Omental fat pad (tissue), 4 donors: ENCODE data around the gene CSHL1. TPM values are rescaled to one million over a fixed set of nuclear protein-coding genes. Genes with fewer than 3 reads are reported as not detected.

Experiments used
- ATAC-seq: fragments of 150-250 bp; one replicate; pipeline ENCODE4 v1.9.1; 2016; ENCODE audit warnings: mild to moderate bottlenecking, moderate library complexity; ENCODE audit not compliant: low FRiP score
- DNase-seq: peaks from one replicate; pipeline ENCODE4 v3.0.0-alpha.2; 2019; ENCODE audit warnings: low spot score
- CTCF ChIP-seq, 3 donors: fragments of 450-650 bp; IDR thresholded peaks; one replicate each; pipeline ENCODE4 v1.5.1; 2016 to 2017; ENCODE audit warnings: antibody characterized with exemption in 3 of 3, mild to moderate bottlenecking in 3 of 3, moderate library complexity in 2 of 3
- total RNA-seq, 4 donors: library from RNA; depleted of rRNA; stranded (reverse); fragments of >200 nt; gene quantifications; one replicate each; pipeline ENCODE4 v1.1.0, GENCODE V29; 2016

CSHL1 gene
- total RNA-seq, 4 donors from 2014 or later = not detected

GRCh38 chr17:63940584-63940983, 29.5 kb upstream of the CSHL1 start:
- ATAC-seq (no peak), DNase-seq (no peak)
- TF ChIP-seq CTCF (IDR thresholded peaks at IDR 0.05) = no peak

- no peak for TF ChIP-seq CTCF (IDR thresholded peaks at IDR 0.05)
- ATAC-seq (no peak), DNase-seq (no peak)
These were observed 28.8 kb upstream of the CSHL1 start for GRCh38 chr17:63939884-63940283.

GRCh38 chr17:63939401-63939800, 28.3 kb upstream of the CSHL1 start:
- no peak for ATAC-seq
- DNase-seq = no peak
- no peak for TF ChIP-seq CTCF (IDR thresholded peaks at IDR 0.05)

GRCh38 chr17:63937920-63938319, 26.9 kb upstream of the CSHL1 start:
- DNase-seq = no peak
- ATAC-seq = no peak
- TF ChIP-seq CTCF (IDR thresholded peaks at IDR 0.05) = no peak

GRCh38 chr17:63937319-63937718, 26.3 kb upstream of the CSHL1 start:
- ATAC-seq = no peak
- TF ChIP-seq CTCF (IDR thresholded peaks at IDR 0.05) = no peak
- no peak for DNase-seq

- DNase-seq (no peak), ATAC-seq (no peak)
- no peak for TF ChIP-seq CTCF (IDR thresholded peaks at IDR 0.05)
These were observed 23.4 kb upstream of the CSHL1 start for GRCh38 chr17:63934183-63935112.

- no peak for DNase-seq
- TF ChIP-seq CTCF (IDR thresholded peaks at IDR 0.05) = no peak
- no peak for ATAC-seq
These were observed 22.5 kb upstream of the CSHL1 start for GRCh38 chr17:63933598-63933997.
